A549 (cell line): ENCODE data around the gene KCNB1. TPM values are rescaled to one million over a fixed set of nuclear protein-coding genes. Genes with fewer than 3 reads are reported as not detected.

Experiments used
- ATAC-seq, 2 experiments: fragments of 200-7000 bp in 1 of 2; fragments of >200 bp in 1 of 2; cut with Nextera tagmentation in 1 of 2; cut with Tn5 transposase in 1 of 2; 3 replicates each; pipeline versions ENCODE4 v1.8.0 to v1.9.1; 2018 to 2020; ENCODE audit warnings: mild to moderate bottlenecking in 1 of 2, moderate library complexity in 1 of 2
- CTCF ChIA-PET: fragments of 300-600 bp; sonication (Branson Sonifier 250); formaldehyde crosslinking; extraction: SDS; loops from one replicate; lab custom pipeline; 2021; ENCODE audit warnings: antibody characterized with exemption, inconsistent platforms; lab: Yijun Ruan, JAX
- POLR2A ChIA-PET: fragments of 350-600 bp; formaldehyde crosslinking; extraction: SDS; loops from one replicate; lab custom pipeline; 2021; ENCODE audit warnings: antibody characterized with exemption, inconsistent platforms; lab: Yijun Ruan, JAX
- DNase-seq, 2 experiments: peaks; one replicate each; pipeline versions ENCODE4 v3.0.0 to v3.0.0-alpha.2; 2011 to 2016; ENCODE audit warnings: low read depth in 1 of 2, low spot score in 1 of 2
- FAIRE-seq: peaks from 2 replicates; lab custom pipeline; 2011; peaks lifted over from hg19 to GRCh38; lab: Jason Lieb, UNC
- H3K27ac ChIP-seq, 2 experiments: fragments of >200 bp; sonication (Bioruptor Twin); formaldehyde crosslinking; 3 replicates each; pipeline ENCODE4 v1.5.1; 2016 to 2017
- H3K4me1 ChIP-seq: fragments of >200 bp; sonication (Bioruptor Twin); formaldehyde crosslinking; 3 replicates; pipeline ENCODE4 v1.6.1; 2016
- H3K4me2 ChIP-seq: fragments of >200 bp; sonication (Bioruptor Twin); formaldehyde crosslinking; 3 replicates; pipeline ENCODE4 v1.6.1; 2016
- H3K4me3 ChIP-seq: fragments of >200 bp; sonication (Bioruptor Twin); formaldehyde crosslinking; 3 replicates; pipeline ENCODE4 v1.5.1; 2016
- H3K9me3 ChIP-seq: fragments of >200 bp; sonication (Bioruptor Twin); formaldehyde crosslinking; 3 replicates; pipeline ENCODE4 v1.6.1; 2016
- BHLHE40 ChIP-seq: IDR thresholded peaks from 2 replicates; pipeline ENCODE4 v1.6.1; 2012; ENCODE audit warnings: low read depth, low read length, inconsistent platforms
- EHF ChIP-seq: fragments of 250-450 bp; sonication (Bioruptor Pico); IDR thresholded peaks from 2 replicates; pipeline ENCODE4 v1.5.0; 2020; ENCODE audit warnings: mild to moderate bottlenecking
- EP300 ChIP-seq, 2 experiments: fragments of >200 bp; sonication (Bioruptor Twin); formaldehyde crosslinking; IDR thresholded peaks; 2 replicates in 1 of 2; 3 replicates in 1 of 2; pipeline ENCODE4 v1.6.1; 2016 to 2017
- ESRRA ChIP-seq: fragments of 150-350 bp; IDR thresholded peaks from 2 replicates; pipeline ENCODE4 v1.6.1; 2014; ENCODE audit warnings: mild to moderate bottlenecking, low read length, borderline replicate concordance
- FOSB ChIP-seq: fragments of 250-450 bp; sonication (Bioruptor Pico); IDR thresholded peaks from 2 replicates; pipeline ENCODE4 v1.5.0; 2020; ENCODE audit warnings: mild to moderate bottlenecking, moderate library complexity
- HDAC2 ChIP-seq: fragments of 200-600 bp; sonication (generic); IDR thresholded peaks from 2 replicates; pipeline ENCODE4 v1.6.1; 2016
- HEYL ChIP-seq: fragments of 250-450 bp; sonication (Bioruptor Pico); IDR thresholded peaks from 2 replicates; pipeline ENCODE4 v1.8.0; 2021; ENCODE audit warnings: mild to moderate bottlenecking, moderate library complexity
- JUN ChIP-seq, 2 experiments: fragments of >200 bp; sonication (Bioruptor Twin); formaldehyde crosslinking; IDR thresholded peaks; 2 replicates in 1 of 2; 3 replicates in 1 of 2; pipeline ENCODE4 v1.6.1; 2016 to 2017
- KDM1A ChIP-seq: fragments of 200-600 bp; sonication (generic); IDR thresholded peaks from 2 replicates; pipeline ENCODE4 v1.6.1; 2016; ENCODE audit warnings: low read depth, mild to moderate bottlenecking
- MAFK ChIP-seq: fragments of 450-650 bp; IDR thresholded peaks from 2 replicates; pipeline ENCODE4 v1.6.1; 2014; ENCODE audit not compliant: partially characterized antibody
- MAZ ChIP-seq: fragments of 150-350 bp; IDR thresholded peaks from 2 replicates; pipeline ENCODE4 v1.6.1; 2014; ENCODE audit warnings: antibody characterized with exemption, low read depth, low read length, borderline replicate concordance
- NFE2L2 ChIP-seq: fragments of 150-350 bp; conservative IDR thresholded peaks from 2 replicates; pipeline ENCODE4 v1.6.1; 2014; ENCODE audit warnings: low read length
- NPAS2 ChIP-seq: fragments of 250-450 bp; sonication (Bioruptor Pico); IDR thresholded peaks from 2 replicates; pipeline ENCODE4 v1.8.0; 2022; ENCODE audit warnings: mild to moderate bottlenecking, moderate library complexity, borderline replicate concordance
- NR3C1 ChIP-seq: fragments of >200 bp; sonication (Bioruptor Twin); formaldehyde crosslinking; IDR thresholded peaks from 3 replicates; pipeline ENCODE4 v1.6.1; 2017
- PBX3 ChIP-seq: IDR thresholded peaks from 2 replicates; pipeline ENCODE4 v1.6.1; 2012
- RCOR1 ChIP-seq: fragments of 150-350 bp; IDR thresholded peaks from 2 replicates; pipeline ENCODE4 v1.6.1; 2014; ENCODE audit warnings: antibody characterized with exemption, low read length, low read depth
- RFX5 ChIP-seq: fragments of 450-650 bp; IDR thresholded peaks from 2 replicates; pipeline ENCODE4 v1.7.1; 2014; ENCODE audit warnings: antibody characterized with exemption, mild to moderate bottlenecking, moderate library complexity
- TFCP2L1 ChIP-seq: fragments of 250-450 bp; sonication (Bioruptor Pico); IDR thresholded peaks from 2 replicates; pipeline ENCODE4 v1.5.0; 2021; ENCODE audit warnings: mild to moderate bottlenecking
- USF2 ChIP-seq: fragments of 450-650 bp; IDR thresholded peaks from 2 replicates; pipeline ENCODE4 v1.6.1; 2014; ENCODE audit warnings: antibody characterized with exemption
- ZC3H11A ChIP-seq: fragments of 450-650 bp; IDR thresholded peaks from 2 replicates; pipeline ENCODE4 v1.6.1; 2014; ENCODE audit warnings: antibody characterized with exemption, mild to moderate bottlenecking
- ZFP36 ChIP-seq: fragments of 450-650 bp; IDR thresholded peaks from 2 replicates; pipeline ENCODE4 v1.6.1; 2014; ENCODE audit warnings: borderline replicate concordance; ENCODE audit not compliant: partially characterized antibody
- WGBS: methylation state at CpG from one replicate; pipeline ENCODE4 v1.1.6; 2017; ENCODE audit errors: missing lambda C conversion rate; 5-methylcytosine and 5-hydroxymethylcytosine counted together
- polyA plus RNA-seq, 4 experiments: library from polyadenylated mRNA; depleted of rRNA in 3 of 4; stranded (reverse); fragments of >200 nt; fragmentation: RNase III in 1 of 4; extraction: RNeasy Plus Mini Kit Qiagen cat#74134 plus additional on column Dnase treatment in 1 of 4; gene quantifications; 2 replicates in 3 of 4; 3 replicates in 1 of 4; pipeline ENCODE4 v1.2.3, GENCODE V29; 2011 to 2017
- TF ChIP-seq, protein P1 (sequence below): fragments of 250-450 bp; sonication (Bioruptor Pico); IDR thresholded peaks from 2 replicates; pipeline ENCODE4 v1.5.0; 2020; ENCODE audit warnings: low read depth, mild to moderate bottlenecking, moderate library complexity
- TF ChIP-seq, protein P2 (sequence below): fragments of >200 bp; sonication (Bioruptor Twin); formaldehyde crosslinking; IDR thresholded peaks from 3 replicates; pipeline ENCODE4 v1.6.1; 2016
- TF ChIP-seq, protein P3 (sequence below): fragments of >200 bp; sonication (Bioruptor Twin); formaldehyde crosslinking; IDR thresholded peaks from 2 replicates; pipeline ENCODE4 v1.6.1; 2016

The KCNB1 gene
- polyA plus RNA-seq, 2 of the 4 experiments (the other 2 are of a cell fraction) = 0.12 to 0.28 TPM

DNA sequence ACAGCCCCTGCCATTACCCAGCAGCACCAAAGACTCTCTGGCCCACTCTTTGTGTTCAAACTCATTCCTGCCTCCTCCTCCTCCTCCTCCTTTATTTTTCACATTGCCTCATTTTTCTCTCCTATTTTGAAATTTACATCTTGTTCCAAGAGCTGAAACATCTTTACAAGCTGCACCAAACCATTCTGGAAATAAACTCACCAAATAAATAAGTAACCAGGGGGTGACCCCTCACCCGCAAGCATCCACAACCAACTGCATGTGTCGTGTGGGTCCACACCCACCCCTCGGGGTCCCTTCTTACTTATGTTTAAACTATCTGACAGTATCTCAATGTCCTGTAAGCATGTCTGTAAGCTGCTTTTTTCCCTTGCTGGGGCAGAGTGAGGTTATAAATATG, 1.4 kb downstream of the KCNB1 start:
- TF ChIP-seq BHLHE40 (no peak), RFX5 (no peak), RCOR1 (no peak), EP300 (IDR thresholded peaks at IDR 0.05) (no peak), NFE2L2 (no peak), JUN (IDR thresholded peaks at IDR 0.05) (no peak), USF2 (no peak), ESRRA (no peak), MAFK (no peak), FOSB (CRISPR knock-in tag) (no peak), MAZ (no peak), EHF (no peak), HDAC2 (no peak), ZFP36 (no peak), HEYL (CRISPR knock-in tag) (no peak)
- TF ChIP-seq, protein P1, sequence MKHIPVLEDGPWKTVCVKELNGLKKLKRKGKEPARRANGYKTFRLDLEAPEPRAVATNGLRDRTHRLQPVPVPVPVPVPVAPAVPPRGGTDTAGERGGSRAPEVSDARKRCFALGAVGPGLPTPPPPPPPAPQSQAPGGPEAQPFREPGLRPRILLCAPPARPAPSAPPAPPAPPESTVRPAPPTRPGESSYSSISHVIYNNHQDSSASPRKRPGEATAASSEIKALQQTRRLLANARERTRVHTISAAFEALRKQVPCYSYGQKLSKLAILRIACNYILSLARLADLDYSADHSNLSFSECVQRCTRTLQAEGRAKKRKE (CRISPR knock-in tag) = no peak
- TF ChIP-seq, protein P2, sequence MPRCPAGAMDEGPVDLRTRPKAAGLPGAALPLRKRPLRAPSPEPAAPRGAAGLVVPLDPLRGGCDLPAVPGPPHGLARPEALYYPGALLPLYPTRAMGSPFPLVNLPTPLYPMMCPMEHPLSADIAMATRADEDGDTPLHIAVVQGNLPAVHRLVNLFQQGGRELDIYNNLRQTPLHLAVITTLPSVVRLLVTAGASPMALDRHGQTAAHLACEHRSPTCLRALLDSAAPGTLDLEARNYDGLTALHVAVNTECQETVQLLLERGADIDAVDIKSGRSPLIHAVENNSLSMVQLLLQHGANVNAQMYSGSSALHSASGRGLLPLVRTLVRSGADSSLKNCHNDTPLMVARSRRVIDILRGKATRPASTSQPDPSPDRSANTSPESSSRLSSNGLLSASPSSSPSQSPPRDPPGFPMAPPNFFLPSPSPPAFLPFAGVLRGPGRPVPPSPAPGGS = no peak
- Histone ChIP-seq H3K4me2 (no peak overlapping the region), H3K27ac (no peak overlapping the region), H3K4me1 (peaks cover 18% of the 10 kb centered on the region; the same call in 2 of the 3 replicates), H3K9me3 (no peaks in the 10 kb centered on the region), H3K4me3 (no peak overlapping the region)
- FAIRE-seq (no peak), ATAC-seq (no peak), DNase-seq (no peak)
- WGBS = 59% methylated on average over 3 of the region's 3 CpGs
- ChIA-PET CTCF (interaction anchor here (8.0 to 13.2 kb wide), 2 partner anchors 20 to 147 kb away, joined by 175 to 291 read pairs; no protein-coding TSS in a partner anchor), POLR2A (no interaction called here)

- TF ChIP-seq KDM1A (no peak), PBX3 (no peak), NR3C1 (no peak), ZC3H11A (no peak), NPAS2 (CRISPR knock-in tag) (no peak), ZFP36 (no peak), TFCP2L1 (CRISPR knock-in tag) (no peak)
- TF ChIP-seq, protein P3, sequence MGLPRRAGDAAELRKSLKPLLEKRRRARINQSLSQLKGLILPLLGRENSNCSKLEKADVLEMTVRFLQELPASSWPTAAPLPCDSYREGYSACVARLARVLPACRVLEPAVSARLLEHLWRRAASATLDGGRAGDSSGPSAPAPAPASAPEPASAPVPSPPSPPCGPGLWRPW = no peak
- 32% methylated on average over 3 of the region's 3 CpGs for WGBS
- FAIRE-seq = no peak
- Histone ChIP-seq H3K4me2 (no peak overlapping the region), H3K4me3 (no peak overlapping the region), H3K9me3 (no peaks in the 10 kb centered on the region), H3K27ac (no peak overlapping the region), H3K4me1 (peaks cover 18% of the 10 kb centered on the region; the same call in 2 of the 3 replicates)
- ATAC-seq = no peak
- POLR2A ChIA-PET = no interaction called here
- CTCF ChIA-PET = interaction anchor here (8.0 to 13.2 kb wide), 2 partner anchors 21 to 146 kb away, joined by 175 to 291 read pairs; no protein-coding TSS in a partner anchor
- no peak for DNase-seq
These were observed 2.2 kb downstream of the KCNB1 start for GRCh38 chr20:49480236-49480635.
